Neural cell (in vitro differentiated cells): Measurements from ENCODE around the gene TGFBR3L. TPM values are rescaled to one million over a fixed set of nuclear protein-coding genes. Genes with fewer than 3 reads are reported as not detected.
"Not testable (repeated sequence)": the region's sequence is repeated elsewhere in the genome, so short reads cannot be mapped to it uniquely, and the experiment has no call there.

Experiments used
- H2AFZ ChIP-seq: fragments of 200-600, 300-800 bp; sonication (generic), shearing (Covaris generic); 2 replicates; pipeline ENCODE4 v1.6.0; 2014; ENCODE audit warnings: low read depth, mild to moderate bottlenecking, antibody characterized with exemption, low read length, moderate library complexity
- H3F3A ChIP-seq: fragments of 200-600 bp; shearing (Covaris generic); 2 replicates; pipeline ENCODE4 v1.6.1; 2016; ENCODE audit warnings: mild to moderate bottlenecking, moderate library complexity, mixed read lengths, antibody characterized with exemption, low read length; ENCODE audit not compliant: insufficient read depth, poor library complexity, severe bottlenecking
- H3K27ac ChIP-seq: fragments of 200-600, 300-800 bp; sonication (generic), shearing (Covaris generic); 2 replicates; pipeline ENCODE4 v1.5.1; 2014; ENCODE audit warnings: mild to moderate bottlenecking, low read length, moderate library complexity
- H3K27me3 ChIP-seq: fragments of 300-800, 200-600 bp; sonication (generic), shearing (Covaris generic); 2 replicates; pipeline ENCODE4 v1.6.0; 2014; ENCODE audit warnings: mild to moderate bottlenecking, low read depth, low read length, moderate library complexity; ENCODE audit not compliant: insufficient read depth
- H3K36me3 ChIP-seq: fragments of 300-800, 200-600 bp; sonication (generic), shearing (Covaris generic); 2 replicates; pipeline ENCODE4 v1.5.1; 2014; ENCODE audit warnings: mild to moderate bottlenecking, antibody characterized with exemption, low read length, moderate library complexity; ENCODE audit not compliant: insufficient read depth
- H3K4me2 ChIP-seq: fragments of 300-800, 200-600 bp; sonication (generic), shearing (Covaris generic); 2 replicates; pipeline ENCODE4 v1.6.0; 2014; ENCODE audit warnings: mild to moderate bottlenecking, low read length
- H3K4me3 ChIP-seq: fragments of 300-800, 200-600 bp; sonication (generic), shearing (Covaris generic); 2 replicates; pipeline ENCODE4 v1.5.1; 2014; ENCODE audit warnings: mild to moderate bottlenecking, low read length, moderate library complexity
- H3K79me2 ChIP-seq: fragments of 200-600 bp; shearing (Covaris generic); replicated peaks from 2 replicates; pipeline ENCODE4 v1.6.0; 2014; ENCODE audit warnings: mild to moderate bottlenecking, low read length, moderate library complexity; ENCODE audit not compliant: insufficient read depth
- H3K9ac ChIP-seq: fragments of 300-800, 200-600 bp; sonication (generic), shearing (Covaris generic); 2 replicates; pipeline ENCODE4 v1.6.1; 2016; ENCODE audit warnings: mild to moderate bottlenecking, low read length, mixed read lengths
- H3K9me2 ChIP-seq: fragments of 200-600 bp; shearing (Covaris generic); 2 replicates; pipeline ENCODE4 v1.6.1; 2016; ENCODE audit warnings: mild to moderate bottlenecking, low read length, mixed read lengths; ENCODE audit not compliant: insufficient read depth
- H3K9me3 ChIP-seq: fragments of 200-600, 300-800 bp; sonication (generic), shearing (Covaris generic); 2 replicates; pipeline ENCODE4 v1.6.1; 2016; ENCODE audit warnings: mild to moderate bottlenecking, mixed run types, low read length, moderate library complexity, mixed read lengths
- H4K20me1 ChIP-seq: fragments of 200-600 bp; shearing (Covaris generic); 2 replicates; pipeline ENCODE4 v1.6.1; 2016; ENCODE audit warnings: mild to moderate bottlenecking, mixed run types; ENCODE audit not compliant: insufficient read depth
- CTCF ChIP-seq: fragments of 450-650 bp; IDR thresholded peaks from 2 replicates; pipeline ENCODE4 v1.5.1; 2014; ENCODE audit warnings: antibody characterized with exemption, mild to moderate bottlenecking, moderate library complexity; ENCODE audit not compliant: poor library complexity, severe bottlenecking
- EP300 ChIP-seq: fragments of 450-650 bp; conservative IDR thresholded peaks from 2 replicates; pipeline ENCODE4 v1.6.1; 2014; ENCODE audit warnings: antibody characterized with exemption, mild to moderate bottlenecking, moderate library complexity; ENCODE audit not compliant: poor library complexity, severe bottlenecking
- EZH2 ChIP-seq: fragments of 200-600, 300-800 bp; shearing (Covaris generic), sonication (generic); IDR thresholded peaks from 2 replicates; pipeline ENCODE4 v1.6.1; 2014; ENCODE audit warnings: antibody characterized with exemption, low read length, borderline replicate concordance, mild to moderate bottlenecking; ENCODE audit not compliant: insufficient read depth, poor library complexity, severe bottlenecking
- MXI1 ChIP-seq: fragments of 450-650 bp; conservative IDR thresholded peaks from 2 replicates; pipeline ENCODE4 v1.6.1; 2014; ENCODE audit warnings: antibody characterized with exemption, mild to moderate bottlenecking; ENCODE audit not compliant: poor library complexity, severe bottlenecking
- POLR2AphosphoS5 ChIP-seq: IDR thresholded peaks from 2 replicates; pipeline ENCODE4 v1.6.1; 2012
- RAD21 ChIP-seq: fragments of 450-650 bp; conservative IDR thresholded peaks from 2 replicates; pipeline ENCODE4 v1.6.1; 2014; ENCODE audit warnings: antibody characterized with exemption, mild to moderate bottlenecking, moderate library complexity
- REST ChIP-seq: IDR thresholded peaks from 2 replicates; pipeline ENCODE4 v1.6.1; 2012; ENCODE audit warnings: borderline replicate concordance
- TAF1 ChIP-seq: IDR thresholded peaks from 2 replicates; pipeline ENCODE4 v1.6.1; 2012; ENCODE audit warnings: low read depth
- polyA plus RNA-seq: library from polyadenylated mRNA; depleted of rRNA; stranded (reverse); fragments of >200 nt; gene quantifications from 2 replicates; pipeline ENCODE4 v1.2.3, GENCODE V29; 2014

Gene TGFBR3L
- polyA plus RNA-seq, 1 donor from 2014 or later: not detected

- Histone ChIP-seq H3K9me2 (no peaks in the 10 kb centered on the region), H4K20me1 (no peaks in the 10 kb centered on the region), H3K27me3 (no peaks in the 10 kb centered on the region), H3K9me3 (no peaks in the 10 kb centered on the region), H3K27ac (no peak overlapping the region), H3K4me2 (no peak overlapping the region), H3K36me3 (no peaks in the 10 kb centered on the region), H3F3A (no peaks in the 10 kb centered on the region), H3K79me2 (no peaks in the 10 kb centered on the region), H2AFZ (no peak overlapping the region), H3K4me3 (no peak overlapping the region), H3K9ac (no peak overlapping the region)
- TF ChIP-seq MXI1 (no peak), REST (no peak), RAD21 (no peak), CTCF (no peak), POLR2AphosphoS5 (no peak), EZH2 (no peak)
These were observed 44.6 kb downstream of the TGFBR3L start for GRCh38 chr19:7959211-7959610.

GRCh38 chr19:7961082-7961481 lies 46.5 kb downstream of the TGFBR3L start:
- not testable (repeated sequence) for H3K27me3 ChIP-seq, H3K9me3 ChIP-seq, H4K20me1 ChIP-seq, H2AFZ ChIP-seq, H3K4me2 ChIP-seq, H3K79me2 ChIP-seq, H3K9me2 ChIP-seq, H3K9ac ChIP-seq, H3K36me3 ChIP-seq, H3F3A ChIP-seq, H3K4me3 ChIP-seq, H3K27ac ChIP-seq

- no peaks in the 10 kb centered on the region for H3K79me2 ChIP-seq
- H3K27ac ChIP-seq: no peak overlapping the region
- H2AFZ ChIP-seq: no peak overlapping the region
- no peaks in the 10 kb centered on the region for H3K9me2 ChIP-seq
- no peak overlapping the region for H3K4me2 ChIP-seq
- H3F3A ChIP-seq: no peaks in the 10 kb centered on the region
- no peaks in the 10 kb centered on the region for H3K36me3 ChIP-seq
- H4K20me1 ChIP-seq: no peaks in the 10 kb centered on the region
- no peak overlapping the region for H3K9ac ChIP-seq
- TF ChIP-seq TAF1 (no peak), EP300 (no peak), MXI1 (no peak)
- no peak overlapping the region for H3K4me3 ChIP-seq
- no peaks in the 10 kb centered on the region for H3K9me3 ChIP-seq
- no peaks in the 10 kb centered on the region for H3K27me3 ChIP-seq
These were observed 47.4 kb downstream of the TGFBR3L start for GRCh38 chr19:7961920-7962626.
